Nucleus accumbens (tissue), 56 donors: ENCODE data around the gene RBP7.
A peak's percentile ranks its signal among the peaks of the same experiment; 100 is the strongest.

Experiments used
- DNase-seq, 56 donors: peaks; one replicate each; lab custom pipeline; 2025; lab: John Stamatoyannopoulos, UW

RBP7 gene

GRCh38 chr1:10064416-10065343, 67.7 kb downstream of the RBP7 start:
- no peak for DNase-seq

DNA sequence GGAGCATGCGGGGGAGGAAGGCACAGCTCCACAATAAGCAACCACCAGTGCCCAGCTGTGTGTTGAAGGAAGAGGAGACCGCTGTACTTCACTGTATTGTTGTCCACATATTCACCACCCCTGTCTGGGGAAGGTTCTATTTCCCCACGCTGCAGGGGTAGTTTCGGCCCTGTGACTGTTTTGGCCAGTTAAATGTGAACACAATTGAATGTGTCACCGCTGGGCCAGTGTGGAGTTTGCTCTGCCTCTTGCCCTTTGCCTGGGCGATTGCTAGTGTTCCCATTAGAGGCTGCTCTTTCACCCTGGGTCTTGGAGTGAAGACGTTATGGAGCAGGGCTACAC, 68.3 kb downstream of the RBP7 start:
- peak in 24 of 56 donors; percentile 11 to 63 (median 26) for DNase-seq
